PC-3 (cell line): ENCODE measurements around the gene TOLLIP. TPM values are rescaled to one million over a fixed set of nuclear protein-coding genes. Genes with fewer than 3 reads are reported as not detected.

Experiments used
- ATAC-seq: fragments of 200-7000 bp; cut with Tn5 transposase; 2 replicates; pipeline ENCODE4 v1.9.1; 2020; ENCODE audit warnings: mild to moderate bottlenecking, moderate library complexity
- BruUV-seq: library from RNA; stranded (reverse); fragments of 400-500 nt; replicated peaks from 2 replicates; lab custom pipeline; 2021; lab: Mats Ljungman, UMichigan
- CTCF ChIA-PET: fragments of 300-600 bp; sonication (Branson Sonifier 250); formaldehyde crosslinking; loops from one replicate; lab custom pipeline; 2022; ENCODE audit warnings: antibody characterized with exemption; lab: Charles Lee
- POLR2A ChIA-PET: fragments of 300-600 bp; sonication (Branson Sonifier 250); formaldehyde crosslinking; loops from one replicate; lab custom pipeline; 2022; ENCODE audit warnings: antibody characterized with exemption; ENCODE audit not compliant: unreplicated experiment; lab: Charles Lee
- DNase-seq: peaks from one replicate; pipeline ENCODE4 v3.0.0-alpha.2; 2015
- H2AFZ ChIP-seq: fragments of 300-600 bp; sonication (generic); 2 replicates; pipeline ENCODE4 v1.6.0; 2016; ENCODE audit warnings: antibody characterized with exemption, low read length
- H3F3A ChIP-seq: fragments of 300-600 bp; sonication (generic); one replicate; pipeline ENCODE4 v1.6.0; 2017; ENCODE audit warnings: antibody characterized with exemption, low read length, control low read depth, mild to moderate bottlenecking; ENCODE audit not compliant: unreplicated experiment
- H3K27ac ChIP-seq: fragments of 300-600 bp; sonication (generic); 2 replicates; pipeline ENCODE4 v1.5.1; 2016; ENCODE audit warnings: mild to moderate bottlenecking, low read length
- H3K27me3 ChIP-seq: fragments of 300-600 bp; sonication (generic); 2 replicates; pipeline ENCODE4 v1.6.1; 2016; ENCODE audit warnings: low read length, mixed read lengths
- H3K36me3 ChIP-seq: fragments of 300-600 bp; sonication (generic); 2 replicates; pipeline ENCODE4 v1.6.1; 2016; ENCODE audit warnings: low read depth, mixed run types, low read length, mixed read lengths
- H3K4me1 ChIP-seq: fragments of 300-600 bp; sonication (generic); 2 replicates; pipeline ENCODE4 v1.5.1; 2016; ENCODE audit warnings: low read length; ENCODE audit not compliant: insufficient read depth
- H3K4me2 ChIP-seq: fragments of 300-600 bp; sonication (generic); 2 replicates; pipeline ENCODE4 v1.6.0; 2016; ENCODE audit warnings: low read length
- H3K4me3 ChIP-seq: fragments of 300-600 bp; sonication (generic); 2 replicates; pipeline ENCODE4 v1.5.1; 2016; ENCODE audit warnings: mild to moderate bottlenecking, low read length, mixed read lengths
- H3K79me2 ChIP-seq: fragments of 300-600 bp; sonication (generic); 2 replicates; pipeline ENCODE4 v1.6.1; 2017; ENCODE audit warnings: low read length, mixed read lengths
- H3K9ac ChIP-seq: fragments of 300-600 bp; sonication (generic); 2 replicates; pipeline ENCODE4 v1.6.0; 2016; ENCODE audit warnings: mild to moderate bottlenecking, low read length
- H3K9me2 ChIP-seq: fragments of 300-600 bp; sonication (generic); replicated peaks from 2 replicates; pipeline ENCODE4 v1.6.1; 2016; ENCODE audit warnings: mixed run types, low read length, mixed read lengths
- H3K9me3 ChIP-seq: fragments of 300-600 bp; sonication (generic); 2 replicates; pipeline ENCODE4 v1.6.1; 2016; ENCODE audit warnings: low read length, mixed read lengths
- H4K20me1 ChIP-seq: fragments of 300-600 bp; sonication (generic); 2 replicates; pipeline ENCODE4 v1.6.1; 2016; ENCODE audit warnings: low read length, mixed read lengths
- EZH2 ChIP-seq: fragments of 300-600 bp; sonication (generic); IDR thresholded peaks from one replicate; pipeline ENCODE4 v1.6.1; 2017; ENCODE audit warnings: antibody characterized with exemption, mild to moderate bottlenecking, low read length; ENCODE audit not compliant: unreplicated experiment
- EZH2phosphoT487 ChIP-seq: fragments of 300-600 bp; sonication (generic); IDR thresholded peaks from 2 replicates; pipeline ENCODE4 v1.6.1; 2018; ENCODE audit warnings: mild to moderate bottlenecking, antibody characterized with exemption, low read length, borderline replicate concordance
- intact Hi-C: fragments of 100-400 bp; cut with micrococcal nuclease; formaldehyde crosslinking; loops from 2 replicates; pipeline ENCODE4 v1.9.0; 2023
- total RNA-seq: library from RNA; depleted of rRNA; stranded (reverse); fragments of >200 nt; gene quantifications from 2 replicates; pipeline ENCODE4 v1.2.3, GENCODE V29; 2014
- TF ChIP-seq, protein P1 (sequence below): fragments of 300-600 bp; sonication (generic); conservative IDR thresholded peaks from 2 replicates; pipeline ENCODE4 v1.5.1; 2017; ENCODE audit warnings: antibody characterized with exemption, low read depth, mild to moderate bottlenecking, low read length

The TOLLIP gene
- total RNA-seq, 1 experiment from 2014 or later: 43.2 TPM

DNA sequence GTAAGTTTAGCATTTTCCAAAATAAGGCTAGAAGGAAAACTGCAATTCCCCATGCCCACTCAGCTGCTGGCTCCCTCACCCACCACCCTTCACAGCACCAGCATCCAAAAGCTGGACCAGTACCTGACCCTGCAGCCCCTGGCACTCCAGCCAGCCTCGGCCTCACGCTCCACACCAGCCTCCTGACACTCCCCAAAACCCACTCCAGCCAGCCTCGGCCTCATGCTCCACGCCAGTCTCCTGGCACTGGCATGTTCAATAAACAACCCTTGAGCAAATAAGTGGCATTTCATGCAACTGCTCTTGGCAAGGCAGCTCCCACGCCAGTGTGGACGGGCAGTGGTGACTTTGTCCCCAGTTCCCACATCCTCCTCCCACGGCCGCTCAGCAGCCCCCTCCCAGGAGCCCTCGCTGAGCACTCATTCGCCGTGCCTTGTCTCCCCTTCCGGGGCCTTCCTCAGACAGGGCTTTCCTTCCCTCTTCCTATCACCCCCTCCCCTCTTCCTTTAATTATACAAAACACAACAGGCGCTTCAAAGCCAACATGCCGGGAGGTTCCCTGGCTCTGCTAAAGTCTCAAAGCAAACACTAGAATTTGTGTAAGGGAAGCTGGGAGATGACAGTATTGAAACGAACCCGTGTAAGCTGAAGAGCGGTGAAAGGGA lies 6.8 kb downstream of the TOLLIP start:
- no peak overlapping the region for H3K27ac ChIP-seq
- H3K9me2 ChIP-seq: no peaks in the 10 kb centered on the region
- intact Hi-C loops: loop anchor here (10.0 kb wide), 1 partner anchor 82 kb away; the partner anchor contains the start of gene BRSK2
- H3K9me3 ChIP-seq: no peaks in the 10 kb centered on the region
- H3K9ac ChIP-seq: no peak overlapping the region
- no peak overlapping the region for H2AFZ ChIP-seq
- ChIA-PET CTCF (no interaction called here), POLR2A (no interaction called here)
- no TSS peak for BruUV-seq
- no peak for DNase-seq
- no peak overlapping the region for H3K4me3 ChIP-seq
- H3K79me2 ChIP-seq: peaks cover 99% of the 10 kb centered on the region
- H4K20me1 ChIP-seq: peaks cover 6% of the 10 kb centered on the region; the same call in 1 of the 2 replicates
- H3K4me2 ChIP-seq: no peak overlapping the region
- H3K36me3 ChIP-seq: no peaks in the 10 kb centered on the region; the same call in 1 of the 2 replicates
- no peak for ATAC-seq
- H3K27me3 ChIP-seq: no peaks in the 10 kb centered on the region
- peaks cover 19% of the 10 kb centered on the region for H3K4me1 ChIP-seq
- TF ChIP-seq EZH2phosphoT487 (no peak), EZH2 (no peak)
- TF ChIP-seq, protein P1, sequence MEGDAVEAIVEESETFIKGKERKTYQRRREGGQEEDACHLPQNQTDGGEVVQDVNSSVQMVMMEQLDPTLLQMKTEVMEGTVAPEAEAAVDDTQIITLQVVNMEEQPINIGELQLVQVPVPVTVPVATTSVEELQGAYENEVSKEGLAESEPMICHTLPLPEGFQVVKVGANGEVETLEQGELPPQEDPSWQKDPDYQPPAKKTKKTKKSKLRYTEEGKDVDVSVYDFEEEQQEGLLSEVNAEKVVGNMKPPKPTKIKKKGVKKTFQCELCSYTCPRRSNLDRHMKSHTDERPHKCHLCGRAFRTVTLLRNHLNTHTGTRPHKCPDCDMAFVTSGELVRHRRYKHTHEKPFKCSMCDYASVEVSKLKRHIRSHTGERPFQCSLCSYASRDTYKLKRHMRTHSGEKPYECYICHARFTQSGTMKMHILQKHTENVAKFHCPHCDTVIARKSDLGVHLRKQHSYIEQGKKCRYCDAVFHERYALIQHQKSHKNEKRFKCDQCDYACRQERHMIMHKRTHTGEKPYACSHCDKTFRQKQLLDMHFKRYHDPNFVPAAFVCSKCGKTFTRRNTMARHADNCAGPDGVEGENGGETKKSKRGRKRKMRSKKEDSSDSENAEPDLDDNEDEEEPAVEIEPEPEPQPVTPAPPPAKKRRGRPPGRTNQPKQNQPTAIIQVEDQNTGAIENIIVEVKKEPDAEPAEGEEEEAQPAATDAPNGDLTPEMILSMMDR: no peak
- no peaks in the 10 kb centered on the region for H3F3A ChIP-seq

- Histone ChIP-seq H4K20me1 (peaks cover 6% of the 10 kb centered on the region; the same call in 1 of the 2 replicates), H3F3A (no peaks in the 10 kb centered on the region), H3K9me3 (no peaks in the 10 kb centered on the region), H3K4me3 (no peak overlapping the region), H3K4me1 (peaks cover 18% of the 10 kb centered on the region), H3K27me3 (no peaks in the 10 kb centered on the region), H3K4me2 (no peak overlapping the region), H2AFZ (no peak overlapping the region), H3K9me2 (no peaks in the 10 kb centered on the region), H3K27ac (no peak overlapping the region), H3K9ac (no peak overlapping the region), H3K79me2 (peaks cover 98% of the 10 kb centered on the region), H3K36me3 (no peaks in the 10 kb centered on the region; the same call in 1 of the 2 replicates)
- intact Hi-C loops: loop anchor here (10.0 kb wide), 1 partner anchor 83 kb away; the partner anchor contains the start of gene BRSK2
- ATAC-seq: no peak
- ChIA-PET POLR2A (no interaction called here), CTCF (no interaction called here)
- no TSS peak for BruUV-seq
- DNase-seq: no peak
- TF ChIP-seq, protein P1: no peak
- no peak for TF ChIP-seq EZH2
- TF ChIP-seq EZH2phosphoT487: no peak
These were observed 7.4 kb downstream of the TOLLIP start for GRCh38 chr11:1302041-1302460.
